T follicular helper cell (primary cell): ENCODE results near the gene BIRC6.
"Not testable (repeated sequence)": the region's sequence is repeated elsewhere in the genome, so short reads cannot be mapped to it uniquely, and the experiment has no call there.

Experiments
- DNase-seq: peaks from one replicate; pipeline ENCODE4 v3.0.0-alpha.2; 2020; ENCODE audit warnings: low read depth

Gene BIRC6

GRCh38 chr2:32504877-32505478 lies 148.2 kb downstream of the BIRC6 start:
- DNase-seq, result no peak

- no peak for DNase-seq
Measured at GRCh38 chr2:32506446-32506845, 149.6 kb downstream of the BIRC6 start.

GRCh38 chr2:32514946-32515345 lies 158.1 kb downstream of the BIRC6 start:
- no peak for DNase-seq

GRCh38 chr2:32516567-32516966 lies 159.7 kb downstream of the BIRC6 start:
- no peak for DNase-seq

- DNase-seq, result no peak
Measured at GRCh38 chr2:32522770-32523169, 165.9 kb downstream of the BIRC6 start.

- DNase-seq, result no peak
Measured at GRCh38 chr2:32523686-32524085, 166.9 kb downstream of the BIRC6 start.

- no peak for DNase-seq
Measured at GRCh38 chr2:32532341-32532740, 175.5 kb downstream of the BIRC6 start.

- DNase-seq, result no peak
Measured at GRCh38 chr2:32532961-32533360, 176.1 kb downstream of the BIRC6 start.

- DNase-seq, result no peak
Measured at GRCh38 chr2:32534831-32535230, 178.0 kb downstream of the BIRC6 start.

- DNase-seq, result no peak
Measured at GRCh38 chr2:32538735-32539134, 181.9 kb downstream of the BIRC6 start.

- not testable (repeated sequence) for DNase-seq
Measured at GRCh38 chr2:32552483-32552882, 195.7 kb downstream of the BIRC6 start.

- no peak for DNase-seq
Measured at GRCh38 chr2:32553829-32554432, 197.1 kb downstream of the BIRC6 start.

GRCh38 chr2:32558492-32558891 lies 201.7 kb downstream of the BIRC6 start:
- no peak for DNase-seq

GRCh38 chr2:32559136-32559535 lies 202.3 kb downstream of the BIRC6 start:
- no peak for DNase-seq

GRCh38 chr2:32562906-32563305 lies 206.1 kb downstream of the BIRC6 start:
- DNase-seq, result no peak

- DNase-seq, result no peak
Measured at GRCh38 chr2:32564417-32565035, 207.7 kb downstream of the BIRC6 start.

GRCh38 chr2:32565902-32566301 lies 209.1 kb downstream of the BIRC6 start:
- no peak for DNase-seq

GRCh38 chr2:32572030-32572429 lies 215.2 kb downstream of the BIRC6 start:
- no peak for DNase-seq

GRCh38 chr2:32572737-32573136 lies 215.9 kb downstream of the BIRC6 start:
- DNase-seq, result no peak

- DNase-seq, result no peak
Measured at GRCh38 chr2:32591669-32592463, 235.0 kb downstream of the BIRC6 start.

- DNase-seq, result no peak
Measured at GRCh38 chr2:32594573-32594972, 237.8 kb downstream of the BIRC6 start.

GRCh38 chr2:32611366-32611765 lies 254.5 kb downstream of the BIRC6 start:
- DNase-seq, result no peak

- no peak for DNase-seq
Measured at GRCh38 chr2:32611771-32612170, 254.9 kb downstream of the BIRC6 start.
